ENCODE results near the gene CCRL2. TPM values are rescaled to one million over a fixed set of nuclear protein-coding genes. Genes with fewer than 3 reads are reported as not detected.
A peak's percentile ranks its signal among the peaks of the same experiment; 100 is the strongest.

The CCRL2 gene
- total and polyA plus RNA-seq, 2 donors from 2014 or later: 2.1 to 2.8 TPM

- no peak overlapping the region for H3K4me3 ChIP-seq (ENCODE audit: low read length in 3 of 3)
- no peak for TF ChIP-seq CTCF (IDR thresholded peaks at IDR 0.05; ENCODE audit: borderline replicate concordance, extremely low read depth, insufficient read depth)
- no peaks in the 10 kb centered on the region for H3K4me1 ChIP-seq (ENCODE audit: control insufficient read depth in 2 of 3, insufficient read depth in 2 of 3, low read depth in 1 of 3, low read length in 3 of 3)
- no peak for FAIRE-seq
- no peaks in the 10 kb centered on the region for H3K36me3 ChIP-seq (ENCODE audit: control insufficient read depth in 2 of 3, insufficient read depth in 3 of 3, low read length in 3 of 3)
- H3K9ac ChIP-seq (ENCODE audit: low read length in 3 of 3): no peak overlapping the region
- peak in 1 of 5 donors; percentile 23 for DNase-seq
- intact Hi-C loops (cut with DNase I): no loop called here
- H3K9me3 ChIP-seq (ENCODE audit: control insufficient read depth in 2 of 3, insufficient read depth in 1 of 3, low read length in 3 of 3): no peaks in the 10 kb centered on the region
- no peaks in the 10 kb centered on the region for H3K27me3 ChIP-seq (ENCODE audit: control insufficient read depth, insufficient read depth, low read length)
- H3K27ac ChIP-seq (ENCODE audit: low read depth in 2 of 2, low read length in 2 of 2): no peak overlapping the region
These were observed 11.1 kb upstream of the CCRL2 start for GRCh38 chr3:46395766-46396530.

- intact Hi-C loops (cut with DNase I): no loop called here
- Histone ChIP-seq H3K9ac (ENCODE audit: low read length in 3 of 3) (no peak overlapping the region), H3K27me3 (ENCODE audit: control insufficient read depth, insufficient read depth, low read length) (no peaks in the 10 kb centered on the region), H3K4me1 (ENCODE audit: control insufficient read depth in 2 of 3, insufficient read depth in 2 of 3, low read depth in 1 of 3, low read length in 3 of 3) (no peaks in the 10 kb centered on the region), H3K4me3 (ENCODE audit: low read length in 3 of 3) (no peak overlapping the region), H3K27ac (ENCODE audit: low read depth in 2 of 2, low read length in 2 of 2) (no peak overlapping the region), H3K9me3 (ENCODE audit: control insufficient read depth in 2 of 3, insufficient read depth in 1 of 3, low read length in 3 of 3) (no peaks in the 10 kb centered on the region), H3K36me3 (ENCODE audit: control insufficient read depth in 2 of 3, insufficient read depth in 3 of 3, low read length in 3 of 3) (no peaks in the 10 kb centered on the region)
- DNase-seq (no peak), FAIRE-seq (no peak)
- TF ChIP-seq CTCF (IDR thresholded peaks at IDR 0.05; ENCODE audit: borderline replicate concordance, extremely low read depth, insufficient read depth): no peak
These were observed 9.9 kb upstream of the CCRL2 start for GRCh38 chr3:46397111-46397510.

- H3K36me3 ChIP-seq (ENCODE audit: control insufficient read depth in 2 of 3, insufficient read depth in 3 of 3, low read length in 3 of 3): no peaks in the 10 kb centered on the region
- DNase-seq (no peak), FAIRE-seq (no peak)
- no peaks in the 10 kb centered on the region for H3K4me1 ChIP-seq (ENCODE audit: control insufficient read depth in 2 of 3, insufficient read depth in 2 of 3, low read depth in 1 of 3, low read length in 3 of 3)
- intact Hi-C loops (cut with DNase I): no loop called here
- H3K9ac ChIP-seq (ENCODE audit: low read length in 3 of 3): no peak overlapping the region
- H3K4me3 ChIP-seq (ENCODE audit: low read length in 3 of 3): no peak overlapping the region
- no peak overlapping the region for H3K27ac ChIP-seq (ENCODE audit: low read depth in 2 of 2, low read length in 2 of 2)
- no peaks in the 10 kb centered on the region for H3K9me3 ChIP-seq (ENCODE audit: control insufficient read depth in 2 of 3, insufficient read depth in 1 of 3, low read length in 3 of 3)
- TF ChIP-seq CTCF (IDR thresholded peaks at IDR 0.05; ENCODE audit: borderline replicate concordance, extremely low read depth, insufficient read depth): no peak
- H3K27me3 ChIP-seq (ENCODE audit: control insufficient read depth, insufficient read depth, low read length): no peaks in the 10 kb centered on the region
These were observed 8.7 kb upstream of the CCRL2 start for GRCh38 chr3:46398186-46398955.

Data from kidney (tissue), 14 donors.